ENCODE results near the gene GCK. TPM values are rescaled to one million over a fixed set of nuclear protein-coding genes. Genes with fewer than 3 reads are reported as not detected.

Gene GCK
- total RNA-seq, 1 donor from 2014 or later: not detected

- intact Hi-C loops (cut with micrococcal nuclease): no loop called here
These were observed 92.8 kb downstream of the GCK start for GRCh38 chr7:44096326-44096881.

GRCh38 chr7:44095781-44096180 lies 93.5 kb downstream of the GCK start:
- intact Hi-C loops (cut with micrococcal nuclease): no loop called here

GRCh38 chr7:44094883-44095592 lies 94.2 kb downstream of the GCK start:
- intact Hi-C loops (cut with micrococcal nuclease): no loop called here

GRCh38 chr7:44094365-44094764 lies 94.9 kb downstream of the GCK start:
- intact Hi-C loops (cut with micrococcal nuclease): no loop called here

Other genes starting within 250 kb of the GCK start
- 0.12 TPM in 1 of 2 replicates, not detected in the other for gene SPDYE1, start 191.5 kb downstream of the GCK start, total RNA-seq
- gene DBNL, start 144.7 kb downstream of the GCK start, total RNA-seq: 161 and 165 TPM in 2 replicates
- 0.34 and 0.66 TPM in 2 replicates for gene PGAM2, start 123.9 kb downstream of the GCK start, total RNA-seq
- 29.6 and 34.2 TPM in 2 replicates for gene POLM, start 106.9 kb downstream of the GCK start, total RNA-seq
- gene AEBP1, start 85.1 kb downstream of the GCK start, total RNA-seq: 6.1 and 9.0 TPM in 2 replicates
- 103 and 107 TPM in 2 replicates for gene POLD2, start 65.9 kb downstream of the GCK start, total RNA-seq
- not detected in 2 replicates for gene MYL7, start 48.1 kb downstream of the GCK start, total RNA-seq
- gene YKT6, start 11.5 kb upstream of the GCK start, total RNA-seq: 82.2 and 82.8 TPM in 2 replicates
- gene CAMK2B, start 136.2 kb upstream of the GCK start, total RNA-seq: 0.27 TPM in 1 of 2 replicates, not detected in the other